MCF 10A (cell line): ENCODE results near the gene SEMA6B. TPM values are rescaled to one million over a fixed set of nuclear protein-coding genes. Genes with fewer than 3 reads are reported as not detected.

ENCODE experiments used
- BruUV-seq: library from RNA; stranded (reverse); fragments of 400-500 nt; replicated peaks from 2 replicates; lab custom pipeline; 2021; lab: Mats Ljungman, UMichigan
- CTCF ChIA-PET: fragments of 300-600 bp; sonication (Branson Sonifier 250); formaldehyde crosslinking; extraction: SDS; loops from one replicate; lab custom pipeline; 2021; ENCODE audit warnings: antibody characterized with exemption, inconsistent platforms; lab: Yijun Ruan, JAX
- POLR2A ChIA-PET: fragments of 300-600, 350-650 bp; sonication (Branson Sonifier 250); formaldehyde crosslinking; extraction: SDS; loops from one replicate; lab custom pipeline; 2020; ENCODE audit warnings: antibody characterized with exemption, inconsistent platforms; lab: Yijun Ruan, JAX
- DNase-seq: peaks from one replicate; pipeline ENCODE4 v3.0.0-alpha.2; 2018; ENCODE audit not compliant: unreplicated experiment
- H3K27ac Mint-ChIP-seq: one replicate; pipeline ENCODE4 v1.8.0; 2022; ENCODE audit warnings: mild to moderate bottlenecking, low read depth, mixed read lengths; ENCODE audit not compliant: unreplicated experiment
- H3K27me3 Mint-ChIP-seq: one replicate; pipeline ENCODE4 v1.8.0; 2022; ENCODE audit warnings: mixed read lengths; ENCODE audit not compliant: insufficient read depth, unreplicated experiment
- H3K36me3 Mint-ChIP-seq: one replicate; pipeline ENCODE4 v1.8.0; 2022; ENCODE audit warnings: mild to moderate bottlenecking, moderate library complexity, mixed read lengths; ENCODE audit not compliant: insufficient read depth, unreplicated experiment
- H3K4me1 Mint-ChIP-seq: one replicate; pipeline ENCODE4 v1.8.0; 2022; ENCODE audit warnings: mixed read lengths; ENCODE audit not compliant: insufficient read depth, unreplicated experiment
- H3K4me3 Mint-ChIP-seq: one replicate; pipeline ENCODE4 v1.8.0; 2022; ENCODE audit warnings: mild to moderate bottlenecking, moderate library complexity, mixed read lengths; ENCODE audit not compliant: unreplicated experiment
- H3K9me3 Mint-ChIP-seq: one replicate; pipeline ENCODE4 v1.8.0; 2022; ENCODE audit warnings: mixed read lengths; ENCODE audit not compliant: unreplicated experiment
- intact Hi-C: fragments of 100-400 bp; cut with micrococcal nuclease; formaldehyde crosslinking; loops from 2 replicates; pipeline ENCODE4 v1.14.1; 2022
- total RNA-seq: library from RNA; stranded (reverse); gene quantifications from 2 replicates; pipeline ENCODE4 v1.2.3, GENCODE V29; 2022
- TF ChIP-seq, protein P1 (sequence below): fragments of 200-600 bp; IDR thresholded peaks from one replicate; pipeline ENCODE4 v1.8.0; 2022; ENCODE audit warnings: antibody characterized with exemption, mild to moderate bottlenecking; ENCODE audit not compliant: unreplicated experiment

Gene SEMA6B
- total RNA-seq, 1 experiment from 2014 or later = 0.54 TPM

DNA sequence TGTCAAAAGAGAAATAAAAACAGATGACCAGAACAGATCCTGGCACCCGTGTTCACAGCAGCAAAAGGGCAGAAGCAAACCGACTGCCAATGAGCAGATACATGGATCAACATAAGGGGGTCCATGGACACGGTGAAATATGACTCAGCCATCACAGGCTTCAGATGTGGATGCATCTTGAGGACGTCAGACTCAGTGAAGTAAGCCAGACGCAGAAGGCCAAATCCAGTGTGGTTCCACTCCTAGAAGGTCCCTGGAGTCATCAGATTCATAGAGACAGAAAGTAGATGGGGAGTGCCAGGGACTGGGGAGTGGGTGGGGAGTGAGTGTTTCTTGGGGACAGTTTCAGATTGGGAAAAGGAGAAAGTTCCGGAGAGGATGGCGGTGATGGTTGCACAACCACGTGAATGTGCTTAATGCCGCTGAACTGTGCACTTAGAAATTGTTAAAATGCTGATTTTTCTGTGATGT lies 28.8 kb upstream of the SEMA6B start:
- Mint-ChIP-seq H3K27ac (no peak overlapping the region), H3K27me3 (no peaks in the 10 kb centered on the region), H3K4me3 (no peak overlapping the region), H3K36me3 (no peaks in the 10 kb centered on the region), H3K9me3 (no peaks in the 10 kb centered on the region), H3K4me1 (no peaks in the 10 kb centered on the region)
- TF ChIP-seq, protein P1, sequence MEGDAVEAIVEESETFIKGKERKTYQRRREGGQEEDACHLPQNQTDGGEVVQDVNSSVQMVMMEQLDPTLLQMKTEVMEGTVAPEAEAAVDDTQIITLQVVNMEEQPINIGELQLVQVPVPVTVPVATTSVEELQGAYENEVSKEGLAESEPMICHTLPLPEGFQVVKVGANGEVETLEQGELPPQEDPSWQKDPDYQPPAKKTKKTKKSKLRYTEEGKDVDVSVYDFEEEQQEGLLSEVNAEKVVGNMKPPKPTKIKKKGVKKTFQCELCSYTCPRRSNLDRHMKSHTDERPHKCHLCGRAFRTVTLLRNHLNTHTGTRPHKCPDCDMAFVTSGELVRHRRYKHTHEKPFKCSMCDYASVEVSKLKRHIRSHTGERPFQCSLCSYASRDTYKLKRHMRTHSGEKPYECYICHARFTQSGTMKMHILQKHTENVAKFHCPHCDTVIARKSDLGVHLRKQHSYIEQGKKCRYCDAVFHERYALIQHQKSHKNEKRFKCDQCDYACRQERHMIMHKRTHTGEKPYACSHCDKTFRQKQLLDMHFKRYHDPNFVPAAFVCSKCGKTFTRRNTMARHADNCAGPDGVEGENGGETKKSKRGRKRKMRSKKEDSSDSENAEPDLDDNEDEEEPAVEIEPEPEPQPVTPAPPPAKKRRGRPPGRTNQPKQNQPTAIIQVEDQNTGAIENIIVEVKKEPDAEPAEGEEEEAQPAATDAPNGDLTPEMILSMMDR = no peak
- CTCF ChIA-PET = interaction anchor here (0.7 to 2.5 kb wide), 3 partner anchors 46 to 264 kb away, joined by 3 to 7 read pairs (median 4); no protein-coding TSS in a partner anchor
- DNase-seq = no peak
- intact Hi-C loops = no loop called here
- BruUV-seq = no TSS peak
- POLR2A ChIA-PET = no interaction called here

DNA sequence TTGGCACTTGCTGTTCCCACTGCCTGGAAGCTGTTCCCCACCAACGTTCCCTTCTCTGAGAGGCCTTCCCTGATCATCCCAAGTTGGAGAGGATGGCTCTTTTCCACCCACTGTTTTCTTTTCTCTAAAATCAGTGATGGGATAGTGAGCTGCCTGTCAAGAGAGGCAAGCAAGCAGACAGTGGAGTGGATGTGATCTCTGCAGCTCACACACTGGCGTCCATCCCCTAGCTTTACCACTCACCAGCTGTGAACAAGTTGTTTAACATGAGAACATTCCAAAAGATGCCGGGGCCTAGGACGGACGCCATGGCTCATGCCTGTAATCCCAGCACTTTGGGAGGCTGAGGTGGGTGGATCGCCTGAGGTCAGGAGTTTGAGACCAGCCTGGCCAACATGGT lies 28.0 kb upstream of the SEMA6B start:
- H3K36me3 Mint-ChIP-seq = no peaks in the 10 kb centered on the region
- H3K27ac Mint-ChIP-seq = no peak overlapping the region
- POLR2A ChIA-PET = interaction anchor here (0.6 kb wide), 1 partner anchor 49 kb away, joined by 3 read pairs; no protein-coding TSS in a partner anchor
- peaks cover 3% of the 10 kb centered on the region for H3K27me3 Mint-ChIP-seq
- no peak overlapping the region for H3K4me3 Mint-ChIP-seq
- H3K4me1 Mint-ChIP-seq = peaks cover under 1% of the 10 kb centered on the region
- CTCF ChIA-PET = interaction anchor here (0.6 to 1.0 kb wide), 3 partner anchors 22 to 164 kb away, joined by 3 read pairs; no protein-coding TSS in a partner anchor
- H3K9me3 Mint-ChIP-seq = no peaks in the 10 kb centered on the region
- TF ChIP-seq, protein P1 = no peak
- intact Hi-C loops = no loop called here
- BruUV-seq = no TSS peak
- no peak for DNase-seq

DNA sequence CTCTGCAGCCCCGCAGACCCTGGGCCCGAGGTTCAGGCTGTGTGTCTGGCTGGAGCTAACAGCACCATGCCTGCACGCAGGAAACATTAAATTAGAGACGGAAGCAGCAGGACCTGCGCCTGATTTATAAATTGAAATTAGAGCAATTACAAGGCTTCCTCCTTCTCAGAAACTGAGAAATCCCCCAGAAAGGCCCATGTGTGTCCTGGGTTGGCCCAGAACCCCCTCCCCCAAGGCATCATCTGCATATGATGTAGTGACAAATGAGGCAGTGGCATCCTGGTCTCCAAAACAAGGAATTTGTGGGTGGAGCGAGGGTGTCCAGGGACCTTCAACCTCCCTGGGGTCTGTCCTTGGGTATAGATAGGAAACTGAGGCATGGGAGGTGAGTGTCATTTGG lies 27.2 kb upstream of the SEMA6B start:
- Mint-ChIP-seq H3K4me3 (no peak overlapping the region), H3K9me3 (no peaks in the 10 kb centered on the region), H3K4me1 (peaks cover 6% of the 10 kb centered on the region), H3K27ac (no peak overlapping the region), H3K27me3 (peaks cover 11% of the 10 kb centered on the region), H3K36me3 (no peaks in the 10 kb centered on the region)
- POLR2A ChIA-PET = no interaction called here
- DNase-seq = no peak
- TF ChIP-seq, protein P1 = no peak
- BruUV-seq = no TSS peak
- intact Hi-C loops = no loop called here
- CTCF ChIA-PET = interaction anchor here (0.7 kb wide), 1 partner anchor 225 kb away, joined by 3 read pairs; no protein-coding TSS in a partner anchor

DNA sequence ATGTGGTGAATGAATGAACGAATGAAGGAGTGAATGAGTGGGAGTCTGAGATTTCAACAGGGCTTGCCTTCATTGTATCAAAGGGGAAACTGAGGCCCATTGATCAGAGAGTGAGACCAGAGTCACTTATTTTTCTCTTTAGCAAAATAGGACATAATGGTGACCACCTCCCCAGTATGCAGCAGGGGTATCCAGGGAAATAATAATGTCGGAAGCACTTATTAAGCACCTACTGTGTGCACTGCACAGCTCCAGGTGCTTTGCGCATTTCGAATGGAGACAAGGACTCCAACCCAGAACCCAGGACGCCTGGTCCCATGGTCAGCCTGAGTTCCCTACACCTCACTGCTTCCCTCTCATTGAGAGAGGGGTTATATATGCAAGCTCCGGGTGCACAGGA lies 26.8 kb upstream of the SEMA6B start:
- Mint-ChIP-seq H3K36me3 (no peaks in the 10 kb centered on the region), H3K27me3 (peaks cover 11% of the 10 kb centered on the region), H3K9me3 (no peaks in the 10 kb centered on the region), H3K27ac (no peak overlapping the region), H3K4me3 (no peak overlapping the region), H3K4me1 (peaks cover 6% of the 10 kb centered on the region)
- ChIA-PET CTCF (no interaction called here), POLR2A (no interaction called here)
- BruUV-seq = no TSS peak
- intact Hi-C loops = no loop called here
- no peak for DNase-seq
- TF ChIP-seq, protein P1 = no peak
